Middle frontal gyrus (tissue), 1 donor: ENCODE results near the gene CAMTA1.

Source experiments
- DNase-seq: peaks from one replicate; pipeline ENCODE4 v3.0.0-alpha.2; 2015; ENCODE audit warnings: low spot score; ENCODE audit errors: extremely low spot score

The CAMTA1 gene

DNA sequence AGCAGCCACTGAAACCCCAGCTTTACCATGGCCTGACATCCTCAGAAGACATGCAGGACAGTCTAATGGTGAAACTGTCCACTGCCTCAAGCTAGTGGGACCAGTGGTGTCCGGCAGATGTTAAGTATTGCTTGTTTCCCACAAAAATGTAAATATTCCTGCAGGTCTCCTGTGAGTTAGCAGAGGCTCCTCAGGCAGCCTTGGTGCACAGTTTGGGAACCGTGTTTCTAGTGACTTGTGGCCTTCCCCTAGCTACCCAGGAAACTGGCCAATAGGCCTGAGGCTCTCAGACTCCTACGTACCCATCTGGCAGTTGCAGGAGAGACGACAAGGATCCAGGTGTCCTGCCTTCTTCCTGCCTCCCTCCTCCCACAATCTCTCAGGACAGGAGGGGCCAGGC, 142.4 kb downstream of the CAMTA1 start:
- no peak for DNase-seq

DNA sequence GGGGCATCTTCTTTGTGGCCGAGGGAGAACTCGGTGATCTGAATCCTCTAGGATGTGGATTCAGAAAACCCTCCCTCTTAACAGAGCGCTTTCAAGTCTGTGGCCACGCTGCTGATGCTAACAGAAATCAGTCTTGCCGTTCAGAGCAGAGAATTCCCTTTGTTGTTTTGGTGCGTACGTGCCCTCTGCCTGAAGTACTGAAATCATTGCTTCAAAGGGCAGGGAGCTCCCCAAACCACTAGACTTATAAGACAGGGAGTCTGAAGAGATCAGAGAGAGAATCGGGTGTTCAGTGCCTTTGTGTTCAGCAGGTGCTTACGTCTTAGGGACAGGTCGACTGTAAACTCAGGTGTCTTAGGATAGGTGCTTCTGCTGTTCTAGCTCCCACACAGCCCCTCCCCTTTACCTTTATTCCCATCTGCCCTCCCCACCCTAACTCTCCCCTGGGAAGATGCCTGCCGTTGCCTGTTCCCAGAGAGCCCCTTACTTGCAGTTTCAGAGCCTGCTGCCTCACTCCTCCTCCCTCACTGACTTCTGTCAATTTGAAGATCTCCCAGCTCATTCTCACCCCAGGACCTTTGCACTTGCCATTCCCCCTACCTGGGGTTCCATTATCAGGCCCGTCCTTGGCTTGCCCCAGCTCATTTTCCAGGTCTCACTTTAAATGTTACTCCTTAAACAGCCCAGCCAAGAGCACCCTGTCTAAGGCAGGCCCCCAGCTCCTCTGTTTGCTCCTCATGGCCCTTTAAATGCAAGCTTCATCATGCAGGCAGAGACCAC, 143.0 kb downstream of the CAMTA1 start:
- DNase-seq = no peak

DNA sequence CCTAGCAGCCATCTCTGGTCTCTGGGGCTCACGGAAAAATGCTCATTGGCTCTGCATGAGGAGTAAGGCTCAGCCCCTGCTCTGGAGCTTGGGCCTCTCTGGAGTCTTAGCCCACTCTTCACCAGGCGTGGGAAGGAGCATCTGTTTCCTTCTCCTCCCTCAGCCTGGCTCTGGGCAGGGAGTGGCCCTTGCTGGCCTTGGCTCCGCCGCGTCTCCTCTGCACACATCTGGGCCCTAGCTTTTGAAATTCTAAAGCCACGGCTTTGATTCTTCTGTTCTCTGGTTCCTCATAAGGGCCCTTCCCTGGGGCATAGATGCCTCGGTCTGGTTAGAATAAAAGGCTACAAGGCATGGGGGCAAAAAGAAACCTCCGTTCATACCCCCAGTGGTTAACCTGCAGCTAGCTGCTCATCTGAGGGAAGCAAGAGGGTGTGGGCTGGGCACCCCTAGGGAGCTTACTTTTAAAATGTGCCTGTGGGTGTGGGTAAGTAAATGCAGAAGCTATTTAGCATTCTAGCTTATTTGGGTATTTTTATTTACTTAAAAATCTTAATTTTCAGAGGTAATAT, 145.6 kb downstream of the CAMTA1 start:
- no peak for DNase-seq

DNA sequence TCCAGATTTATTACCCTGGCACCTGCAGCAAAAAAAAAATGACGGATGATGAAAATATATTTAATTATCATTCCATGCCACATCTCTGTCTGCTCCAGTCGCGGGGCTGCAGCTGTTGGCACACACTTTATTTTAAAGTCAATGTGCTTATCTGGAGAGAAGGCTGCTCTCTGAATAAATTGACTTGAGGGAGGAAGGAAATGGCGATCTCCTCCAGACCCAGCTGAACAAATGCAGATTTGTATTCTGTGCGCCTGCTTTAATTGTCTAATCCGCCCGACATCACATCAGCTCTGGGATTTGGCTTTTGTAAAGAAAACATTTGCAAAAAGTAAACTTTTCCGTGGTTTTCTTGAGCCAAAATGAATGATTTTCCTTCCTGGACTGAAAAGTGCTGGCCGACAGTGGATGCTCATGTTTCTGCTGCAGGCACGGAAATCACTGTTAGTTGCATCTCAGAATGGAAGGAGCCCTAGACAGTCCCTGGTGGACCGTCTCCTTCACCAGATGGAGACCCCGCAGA, 150.2 kb downstream of the CAMTA1 start:
- DNase-seq = no peak

DNA sequence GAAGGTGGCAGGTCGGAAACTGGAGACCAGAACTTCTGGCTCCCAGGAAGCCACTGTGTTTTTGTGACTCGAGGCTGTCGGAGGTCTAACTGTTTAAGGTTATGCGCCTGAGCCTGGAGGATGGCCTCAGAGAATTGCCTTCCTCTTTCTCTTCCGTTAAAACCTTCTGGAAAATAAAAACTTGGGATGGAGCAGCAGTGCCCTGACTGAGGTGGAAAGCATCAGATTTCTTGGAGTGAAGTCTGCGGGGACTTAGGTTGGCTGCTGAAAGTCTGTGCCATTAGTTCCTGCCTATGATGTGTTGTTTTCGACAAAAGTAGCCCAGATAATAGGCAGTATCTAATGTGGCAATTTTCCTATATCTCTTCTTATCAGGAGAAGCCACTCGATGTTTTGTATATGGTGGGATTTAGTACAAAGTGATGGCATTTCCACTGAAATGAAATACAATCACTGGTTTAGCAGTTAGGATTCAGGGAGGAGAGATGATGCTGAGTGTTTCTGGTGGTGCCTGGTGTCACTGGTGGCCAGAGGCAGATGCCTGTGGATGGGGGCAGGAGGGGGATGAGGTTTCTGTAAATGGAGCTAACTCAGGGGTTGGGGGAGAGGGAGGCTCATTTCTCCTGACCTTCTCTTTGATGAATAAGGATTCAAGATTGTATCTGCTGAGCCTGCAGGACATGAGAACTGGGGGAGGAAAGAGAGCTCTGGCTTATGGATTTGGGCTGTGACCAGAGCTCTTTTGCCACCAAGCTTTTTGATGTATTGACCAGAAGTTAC, 150.8 kb downstream of the CAMTA1 start:
- DNase-seq = no peak

DNA sequence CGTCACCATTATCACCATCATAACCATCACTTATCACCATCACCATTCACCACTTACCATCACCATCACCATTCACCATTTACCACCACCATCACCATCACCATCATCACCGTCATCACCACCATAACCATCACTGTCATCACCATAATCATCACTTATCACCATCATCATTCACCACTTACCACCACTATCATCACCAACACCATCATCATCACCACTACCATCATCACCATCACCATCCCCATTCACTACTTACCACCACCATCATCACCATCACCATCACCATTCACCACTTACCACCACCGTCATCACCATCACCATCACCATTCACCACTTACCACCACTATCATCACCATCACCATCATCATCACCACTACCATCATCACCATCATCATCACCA, 151.8 kb downstream of the CAMTA1 start:
- no peak for DNase-seq

DNA sequence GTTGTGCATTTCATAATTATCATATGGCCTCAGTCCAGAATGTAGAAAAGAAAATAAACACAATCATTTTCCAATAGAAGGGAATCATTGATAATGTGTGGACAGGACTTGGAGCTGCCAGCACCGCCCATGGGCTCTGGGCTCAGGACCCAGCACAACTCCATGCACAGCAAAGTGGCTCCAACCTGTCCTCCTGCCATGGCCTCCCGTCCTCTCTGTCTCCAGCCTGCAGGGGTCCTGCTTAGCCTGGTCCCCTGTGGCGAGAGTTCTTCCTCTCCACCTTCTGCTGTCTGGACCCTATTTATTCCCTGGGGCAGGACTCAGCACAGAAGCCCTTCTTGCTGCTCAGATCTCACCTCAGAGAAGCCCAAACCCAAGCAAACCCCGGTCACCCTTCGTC, 154.1 kb downstream of the CAMTA1 start:
- no peak for DNase-seq

DNA sequence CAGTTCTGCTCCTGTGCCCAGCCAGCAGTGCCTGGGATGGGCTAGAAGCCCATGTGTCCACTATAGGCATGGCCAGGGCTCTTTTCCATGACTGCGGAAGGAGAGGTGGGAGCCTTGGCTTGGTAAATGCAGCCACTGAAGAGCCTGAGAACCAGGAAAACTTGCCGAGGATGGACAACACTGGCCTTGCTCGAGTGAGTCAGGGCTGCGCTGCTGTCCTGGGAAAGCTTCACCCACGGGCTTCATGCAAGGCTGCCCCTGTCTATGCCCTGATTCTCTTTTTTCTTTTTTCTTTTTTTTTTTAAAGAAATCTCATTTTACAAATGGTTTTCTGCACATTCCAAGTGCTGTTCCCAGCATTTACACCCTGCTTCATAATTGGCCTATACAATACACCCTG, 156.5 kb downstream of the CAMTA1 start:
- no peak for DNase-seq

DNA sequence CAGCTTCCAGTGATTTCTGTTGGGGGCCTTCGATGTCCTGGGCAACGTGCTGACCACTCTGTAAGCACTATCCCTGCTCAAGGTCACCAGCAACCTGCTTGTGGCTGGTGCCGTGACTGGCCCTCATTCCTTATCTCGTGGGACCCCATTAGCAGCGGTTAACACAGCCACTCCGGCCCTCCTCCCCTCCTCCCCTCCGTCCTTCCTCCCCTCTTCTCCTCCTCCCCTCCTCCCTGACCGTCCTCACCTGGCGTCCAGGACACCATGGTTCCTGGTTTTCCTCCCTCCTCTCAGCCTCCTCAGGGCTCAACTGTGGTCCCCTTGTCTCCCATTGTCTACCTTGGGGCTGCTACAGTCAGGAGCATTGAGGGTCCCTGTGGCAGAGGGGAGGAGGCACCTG, 157.7 kb downstream of the CAMTA1 start:
- DNase-seq = no peak

DNA sequence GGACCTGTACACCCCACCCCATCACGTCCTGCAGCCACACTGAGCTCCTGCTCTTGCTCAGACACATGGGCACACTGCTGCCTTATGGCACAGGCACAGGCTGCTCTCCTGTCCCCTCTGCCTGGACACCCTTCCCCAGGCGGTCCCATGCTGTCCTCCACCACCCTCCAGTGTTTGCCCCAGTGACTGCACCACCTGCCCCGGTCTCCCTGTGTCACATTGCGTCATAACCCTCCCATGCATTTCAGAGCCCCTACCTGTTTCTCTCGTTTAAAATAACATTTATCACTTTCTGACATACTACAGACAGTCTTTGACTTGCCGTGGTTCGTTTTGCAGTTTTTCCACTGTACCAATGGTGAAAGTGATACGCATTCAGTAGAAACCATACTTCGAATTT, 159.2 kb downstream of the CAMTA1 start:
- no peak for DNase-seq

DNA sequence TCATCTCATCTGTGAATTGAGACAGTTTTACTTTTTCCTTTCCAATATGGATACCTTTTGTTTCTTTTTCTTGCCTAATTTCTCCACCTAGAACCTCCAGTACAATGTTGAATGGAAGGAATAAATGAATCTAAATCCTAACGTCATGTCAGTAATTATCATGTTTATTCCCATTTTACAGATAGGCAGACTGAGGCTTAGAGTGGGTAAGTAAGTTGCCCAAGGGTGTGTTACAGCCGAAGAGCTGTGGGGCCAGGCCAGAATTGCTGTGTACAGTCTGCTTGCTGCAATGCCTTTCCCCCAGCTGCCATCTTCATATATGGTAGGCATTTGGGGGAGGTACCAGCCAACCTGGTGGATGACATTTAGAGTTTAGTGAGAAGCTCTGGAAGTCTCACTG, 162.7 kb downstream of the CAMTA1 start:
- DNase-seq = no peak

DNA sequence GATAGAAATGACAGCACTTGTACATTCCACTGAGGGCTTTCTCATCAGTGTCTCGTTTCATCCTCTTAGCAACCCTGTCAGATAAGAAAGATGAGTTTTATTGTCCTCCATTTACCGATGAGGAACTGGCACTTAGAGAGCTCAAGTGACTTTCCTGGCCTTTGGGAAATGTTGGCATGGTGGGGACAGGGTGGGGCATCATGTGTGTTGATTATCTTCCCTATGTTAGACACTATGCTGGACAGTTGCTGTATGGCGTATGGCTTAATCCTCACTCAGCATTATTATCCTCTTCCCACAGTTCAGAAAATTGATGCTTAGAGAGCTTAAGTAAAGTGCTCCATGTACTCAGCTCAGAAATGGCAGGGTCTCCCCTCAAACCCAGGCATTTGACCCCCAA, 163.2 kb downstream of the CAMTA1 start:
- DNase-seq = no peak

DNA sequence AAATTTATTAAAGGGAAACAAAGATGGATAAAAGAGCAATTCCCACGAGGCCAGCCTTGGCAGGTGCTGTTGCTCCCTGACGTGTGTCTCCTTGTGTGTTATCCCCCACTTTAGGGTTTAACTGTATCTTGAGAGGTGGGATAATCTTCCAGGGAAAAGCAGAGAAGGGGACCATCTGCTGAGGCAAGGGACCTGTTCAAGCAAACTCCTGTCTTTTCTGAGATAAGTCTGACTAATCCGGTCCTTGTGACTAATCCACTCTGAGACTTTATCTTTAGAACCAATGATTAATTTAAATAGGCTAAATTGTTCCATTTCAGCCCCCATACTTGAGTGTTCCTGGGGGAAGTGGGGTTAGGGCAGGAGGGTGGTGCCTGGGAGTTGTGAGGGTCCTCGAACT, 163.6 kb downstream of the CAMTA1 start:
- DNase-seq = no peak

DNA sequence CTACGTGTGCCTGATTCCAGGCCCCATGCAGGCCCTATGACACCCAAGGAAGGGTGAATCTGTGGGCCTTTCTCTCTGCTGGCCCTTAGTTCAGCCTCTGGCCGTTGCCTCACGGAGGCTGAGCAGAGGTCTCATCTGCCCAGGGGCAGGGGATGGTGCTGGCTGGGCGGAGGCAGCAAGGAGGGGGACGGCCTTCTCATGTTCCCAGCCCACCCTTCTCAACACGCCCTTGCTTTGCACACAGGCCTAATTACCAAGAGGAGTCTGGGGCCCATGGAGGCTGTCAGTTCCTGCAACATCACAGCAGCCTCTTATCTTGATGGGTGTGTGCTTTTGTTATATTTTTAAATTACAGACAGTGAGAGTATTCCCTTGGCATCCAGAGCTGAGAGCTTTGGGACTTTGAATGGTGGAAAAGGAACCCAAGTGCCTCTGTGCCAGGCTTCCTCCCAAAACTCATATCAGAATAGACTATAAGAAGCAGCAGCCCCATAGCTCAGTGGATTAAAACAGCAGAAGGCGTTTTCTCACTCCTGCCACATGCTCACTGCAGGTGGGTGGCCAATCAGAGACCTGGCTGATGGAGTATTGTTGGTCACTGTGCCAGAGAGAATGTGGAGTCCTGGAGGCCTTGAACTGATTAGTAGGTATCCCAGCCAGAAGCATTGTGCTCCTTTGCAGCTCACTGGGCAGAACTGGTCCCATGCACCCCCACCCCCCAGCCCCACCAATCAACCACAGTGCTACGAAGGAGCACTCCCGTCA, 164.9 kb downstream of the CAMTA1 start:
- DNase-seq = no peak

DNA sequence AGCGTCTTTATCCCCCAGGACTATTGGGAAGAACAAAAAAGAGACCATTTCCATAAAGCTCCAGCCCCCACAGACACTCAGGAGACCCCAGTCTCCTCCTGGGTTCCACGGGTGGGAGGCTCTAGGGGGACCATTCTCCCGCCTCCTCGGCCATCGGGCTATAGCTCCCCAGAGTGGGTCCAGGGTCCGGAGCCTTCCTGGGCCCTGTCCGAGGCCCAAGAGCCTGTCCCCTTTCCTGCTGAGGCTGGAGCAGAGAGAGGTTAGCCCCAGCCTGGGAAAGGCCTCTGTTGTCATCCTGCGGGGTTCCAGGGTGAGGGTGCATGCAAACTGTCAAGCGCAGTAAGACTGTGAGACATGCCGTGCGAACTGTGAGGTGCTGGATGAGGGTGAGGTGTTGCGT, 166.3 kb downstream of the CAMTA1 start:
- no peak for DNase-seq

DNA sequence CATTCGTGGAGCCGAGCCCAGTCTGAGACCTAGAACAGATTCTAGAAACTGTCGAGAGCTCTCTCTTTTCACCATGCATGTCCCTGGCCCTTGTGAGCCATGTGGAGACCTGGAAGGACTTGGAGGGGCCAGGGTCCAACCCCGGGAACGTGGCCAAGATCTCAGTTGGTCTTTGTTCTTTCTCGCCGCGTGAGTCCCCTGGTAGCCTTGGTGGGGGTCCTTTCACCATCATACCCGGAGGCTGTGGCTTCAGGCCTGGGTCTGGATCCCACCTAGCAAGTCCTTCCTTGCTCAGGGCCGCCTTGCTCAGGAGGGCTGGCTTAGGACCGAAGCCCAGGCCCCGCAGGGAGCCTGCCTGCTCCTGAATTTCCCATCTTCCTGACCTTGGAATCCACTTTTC, 168.0 kb downstream of the CAMTA1 start:
- no peak for DNase-seq

DNA sequence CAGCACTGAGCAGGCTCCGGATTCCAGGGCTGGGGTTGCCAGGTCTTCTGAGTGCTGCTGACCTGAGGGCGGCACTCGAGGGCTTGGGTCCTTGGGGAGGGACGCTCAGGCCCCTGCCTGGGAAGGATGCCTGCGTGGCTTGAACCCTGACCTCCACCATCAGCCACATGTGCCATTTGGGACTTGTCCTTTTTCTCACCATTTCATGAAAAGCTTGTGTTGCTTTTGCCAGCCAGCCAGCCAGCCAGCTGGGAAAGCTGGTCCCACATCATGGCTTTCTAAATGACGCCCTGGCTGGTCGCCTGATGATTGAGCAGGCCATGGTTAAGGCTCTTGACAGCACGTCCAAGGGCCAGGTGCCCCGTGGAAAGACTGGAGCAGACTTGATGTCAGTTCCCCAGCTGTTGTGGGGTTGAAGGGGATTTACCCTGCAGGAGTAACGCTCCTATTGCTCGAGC, 168.7 kb downstream of the CAMTA1 start:
- no peak for DNase-seq

DNA sequence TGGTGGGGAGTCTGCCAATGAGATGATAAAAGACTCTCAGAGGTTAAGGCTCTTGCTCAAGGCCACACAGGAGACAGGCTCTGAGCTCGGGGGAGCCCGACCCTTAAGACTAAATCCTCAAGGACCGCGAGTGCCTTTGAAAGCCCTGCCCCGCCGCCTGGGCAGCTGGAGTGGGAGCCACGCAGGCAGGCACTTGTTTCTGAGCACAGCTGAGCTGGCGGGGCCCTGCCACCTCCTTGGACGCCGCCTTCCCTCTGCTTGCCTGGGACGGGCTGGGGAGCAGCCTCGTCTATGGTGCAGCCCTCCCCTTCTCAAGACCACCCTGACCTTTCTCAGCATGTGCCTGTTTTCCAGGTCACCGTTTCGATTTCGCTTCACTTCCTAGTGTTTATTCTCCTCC, 169.3 kb downstream of the CAMTA1 start:
- no peak for DNase-seq

DNA sequence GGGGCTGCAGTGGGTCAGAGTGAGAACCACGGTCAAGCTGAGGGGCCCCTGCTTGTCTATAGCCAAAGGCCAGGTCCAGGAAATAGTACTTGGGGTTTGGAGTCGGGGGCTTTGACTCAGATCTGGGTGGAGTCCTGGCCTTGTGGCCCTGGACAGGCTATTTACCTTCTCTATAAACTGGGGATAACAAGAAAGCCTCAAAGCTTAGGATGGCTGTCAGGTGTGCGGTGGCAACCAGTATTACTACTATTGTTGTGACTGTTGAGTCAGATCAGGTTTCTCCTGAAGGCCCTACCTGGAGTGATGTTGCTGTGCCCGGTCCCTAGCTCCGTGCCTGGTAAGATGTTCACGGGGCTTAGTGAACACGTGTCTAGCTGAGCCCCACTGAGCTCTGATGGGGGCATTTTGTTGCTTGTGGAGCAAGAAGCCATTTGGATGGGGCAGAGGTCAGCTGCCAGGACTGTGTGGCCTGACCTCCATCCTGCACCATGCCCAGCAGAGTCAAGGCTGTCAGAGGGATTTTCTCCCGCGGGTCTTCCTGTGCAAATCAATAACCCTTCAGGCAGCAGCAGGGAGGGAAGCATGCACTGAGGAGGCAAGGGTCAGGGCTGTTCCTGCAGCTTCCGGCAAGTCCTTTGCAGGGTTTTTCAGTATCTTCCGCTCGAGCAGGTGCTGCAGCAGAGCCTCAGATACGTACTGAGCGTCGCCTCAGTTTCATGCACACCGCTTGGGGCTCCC, 170.3 kb downstream of the CAMTA1 start:
- no peak for DNase-seq

DNA sequence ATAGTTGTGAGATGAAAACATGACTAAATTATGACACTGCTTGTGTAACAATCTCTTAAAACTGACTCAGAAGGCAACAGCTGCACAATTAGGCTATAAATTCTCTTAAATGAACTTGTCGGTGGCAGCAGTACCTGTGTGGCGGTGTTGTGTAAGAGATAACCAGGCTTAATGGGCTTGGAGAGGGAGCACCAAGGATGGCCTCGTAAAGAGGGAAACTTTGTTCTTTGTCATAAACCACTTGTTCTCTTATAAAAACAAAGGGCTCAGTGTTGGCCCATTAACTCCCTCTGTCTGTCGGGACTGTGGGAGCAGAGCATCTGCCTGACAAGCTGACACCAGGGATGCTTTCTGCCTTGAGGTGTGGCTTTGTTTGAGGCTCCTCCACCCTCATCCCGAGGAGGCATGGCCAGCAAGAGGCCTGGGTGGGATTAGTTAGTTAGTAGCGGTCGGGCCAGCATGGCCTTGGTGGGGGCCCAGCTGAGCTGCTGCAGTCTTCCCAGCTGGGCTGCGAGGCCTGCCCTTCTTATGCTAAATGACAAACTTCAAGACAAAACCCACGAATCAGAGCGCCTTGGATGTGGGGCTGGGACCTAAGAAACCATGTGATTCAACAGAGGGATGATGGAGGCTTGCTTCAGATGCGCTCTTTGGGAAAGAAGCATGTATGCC, 171.4 kb downstream of the CAMTA1 start:
- DNase-seq = no peak
